Renal cortex interstitium (tissue), 15 donors: ENCODE results near the gene ELL3. TPM values are rescaled to one million over a fixed set of nuclear protein-coding genes. Genes with fewer than 3 reads are reported as not detected.
"Not testable (repeated sequence)": the region's sequence is repeated elsewhere in the genome, so short reads cannot be mapped to it uniquely, and the experiment has no call there.

Experiments
- DNase-seq, 11 donors: peaks; one replicate each; pipeline ENCODE4 v3.0.0-alpha.2; 2013; ENCODE audit warnings: low read depth in 9 of 11, low spot score in 4 of 11; ENCODE audit errors: extremely low read depth in 1 of 11
- long read RNA-seq, 16 experiments: transcript quantifications; one replicate each; lab custom pipeline, GENCODE V29; 2026
- polyA plus RNA-seq, 3 donors: library from polyadenylated mRNA; unstranded; fragments of 120-200 nt; gene quantifications; one replicate each; pipeline ENCODE4 v1.2.1, GENCODE V29; 2013; ENCODE audit not compliant: insufficient read length in 3 of 3

The ELL3 gene, protein sequence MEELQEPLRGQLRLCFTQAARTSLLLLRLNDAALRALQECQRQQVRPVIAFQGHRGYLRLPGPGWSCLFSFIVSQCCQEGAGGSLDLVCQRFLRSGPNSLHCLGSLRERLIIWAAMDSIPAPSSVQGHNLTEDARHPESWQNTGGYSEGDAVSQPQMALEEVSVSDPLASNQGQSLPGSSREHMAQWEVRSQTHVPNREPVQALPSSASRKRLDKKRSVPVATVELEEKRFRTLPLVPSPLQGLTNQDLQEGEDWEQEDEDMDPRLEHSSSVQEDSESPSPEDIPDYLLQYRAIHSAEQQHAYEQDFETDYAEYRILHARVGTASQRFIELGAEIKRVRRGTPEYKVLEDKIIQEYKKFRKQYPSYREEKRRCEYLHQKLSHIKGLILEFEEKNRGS
- 1 to 10 TPM; 2.9 to 4.2 (median 3.3) TPM for polyA plus RNA-seq
- long read RNA-seq, donor 1, result 0 reads
- long read RNA-seq, donor 2, partial matches to known transcripts, result 0 of 1 reads
- long read RNA-seq, donor 2, other reads (novel, unspliced or antisense), result 0 of 1 reads
- long read RNA-seq, donor 3, result 0 reads
- long read RNA-seq, donor 4, result 0 reads
- long read RNA-seq, donor 5, result 0 reads
- long read RNA-seq, donor 6, result 0 reads
- long read RNA-seq, donor 7, result 0 reads
- long read RNA-seq, donor 8, result 0 reads
- long read RNA-seq, donor 9, result 0 reads
- long read RNA-seq, donor 10, result 0 reads
- long read RNA-seq, donor 11, result 0 reads
- long read RNA-seq, donor 12, result 0 reads
- long read RNA-seq, donor 13, result 0 reads
- long read RNA-seq, donor 14, result 0 reads
- long read RNA-seq, donor 15, result 0 reads
- long read RNA-seq, donor 16, result 0 reads

- no peak for DNase-seq
These were observed at the start of gene ELL3 for GRCh38 chr15:43776718-43777266. Gene ELL3 (minus strand): TSS chr15:43776966. CDS start chr15:43776901, 65 bp downstream.

- no peak for DNase-seq
These were observed 49.3 kb upstream of the ELL3 start for GRCh38 chr15:43826029-43826507.

DNA sequence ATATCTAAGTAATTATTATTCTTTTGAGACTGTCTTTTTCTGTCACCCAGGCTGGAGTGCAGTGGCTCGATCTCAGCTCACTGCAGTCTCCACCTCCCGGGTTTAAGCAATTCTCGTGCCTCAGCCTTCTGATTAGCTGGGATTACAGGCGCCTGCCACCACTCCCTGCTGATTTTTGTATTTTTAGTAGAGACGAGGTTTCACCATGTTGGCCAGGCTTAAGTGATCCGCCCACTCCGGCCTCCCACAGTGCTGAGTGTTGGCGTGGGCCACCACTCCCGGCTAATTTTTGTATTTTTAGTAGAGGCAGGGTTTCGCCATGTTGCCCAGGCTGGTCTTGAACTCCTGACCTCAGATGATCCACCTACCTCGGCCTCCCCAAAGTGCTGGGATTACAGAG lies 48.5 kb upstream of the ELL3 start:
- not testable (repeated sequence) for DNase-seq

- peak; percentile 88 to 96 (median 91) for DNase-seq
These were observed 47.8 kb upstream of the ELL3 start, which contains the start of gene MFAP1 for GRCh38 chr15:43824302-43825246. Gene MFAP1 (minus strand): TSS chr15:43824690. CDS start chr15:43824569, 121 bp downstream.

DNA sequence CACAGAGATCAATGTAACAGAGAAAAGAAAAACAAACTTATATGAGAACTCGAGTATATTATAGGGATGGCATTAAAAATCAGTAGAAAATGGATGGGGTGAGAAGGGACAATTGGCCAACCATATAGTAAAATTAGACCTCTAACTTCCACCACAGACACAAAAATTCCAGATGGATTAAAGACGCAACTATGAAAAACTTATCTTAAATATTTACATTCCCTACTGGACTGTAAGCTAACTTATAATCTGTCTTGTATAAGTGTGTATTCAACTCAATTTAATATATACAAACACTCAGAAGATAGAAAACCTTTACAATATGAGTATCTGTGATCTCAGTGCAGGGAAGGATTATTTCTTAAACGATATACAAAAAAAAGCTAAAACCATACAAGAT lies 44.7 kb upstream of the ELL3 start:
- no peak for DNase-seq

DNA sequence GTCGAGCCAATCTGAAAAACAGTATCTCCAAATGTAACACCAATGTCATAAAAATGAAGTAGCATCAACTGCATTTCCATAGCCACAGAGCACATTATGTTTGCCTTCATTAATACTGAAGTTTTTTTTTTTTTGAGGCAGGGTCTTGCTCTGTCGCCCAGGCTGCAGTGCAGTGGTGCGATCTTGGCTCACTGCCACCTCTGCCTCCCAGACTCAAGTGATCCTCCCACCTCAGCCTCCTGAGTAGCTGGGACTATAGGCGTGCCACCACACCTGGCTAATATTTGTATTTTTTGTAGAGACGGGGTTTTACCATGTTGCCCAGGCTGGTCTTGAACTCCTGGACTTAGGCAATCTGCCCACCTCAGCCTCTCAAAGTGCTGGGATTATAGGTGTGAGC lies 38.3 kb upstream of the ELL3 start:
- not testable (repeated sequence) for DNase-seq

DNA sequence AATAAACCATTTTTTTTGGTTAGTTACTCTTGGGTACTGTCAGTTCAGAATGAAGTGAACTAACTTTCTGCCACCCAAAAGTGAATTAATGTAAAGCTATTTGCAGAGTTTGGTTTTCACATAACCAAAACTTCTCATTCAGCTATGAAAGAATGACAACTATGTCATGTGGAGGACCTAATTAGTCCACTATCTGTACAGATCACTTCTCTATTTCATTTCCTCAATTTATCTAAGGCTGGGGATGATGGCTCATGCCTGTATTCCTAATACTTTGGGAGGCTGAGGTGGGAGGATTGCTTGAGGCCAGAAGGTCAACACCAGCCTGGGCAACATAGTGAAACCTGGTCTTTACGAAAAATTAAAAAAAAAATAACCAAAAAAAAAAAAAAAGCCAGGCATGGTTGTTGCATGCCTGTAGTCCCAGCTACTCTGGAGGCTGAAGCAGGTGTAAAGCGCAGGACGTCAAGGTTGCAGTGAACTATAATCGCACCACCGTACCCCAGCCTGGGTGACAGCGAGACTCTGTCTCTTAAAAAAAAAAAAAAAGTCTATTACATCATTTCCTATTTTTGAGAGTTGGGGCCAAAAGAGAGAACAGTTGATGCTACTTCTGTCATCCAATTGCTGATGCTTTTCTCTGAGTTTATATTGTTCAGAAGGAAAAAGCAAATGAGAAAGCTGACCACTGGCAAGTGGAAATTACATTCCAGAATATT lies 32.4 kb upstream of the ELL3 start:
- DNase-seq, result no peak

GRCh38 chr15:43808435-43808950 lies 31.7 kb upstream of the ELL3 start:
- no peak for DNase-seq

DNA sequence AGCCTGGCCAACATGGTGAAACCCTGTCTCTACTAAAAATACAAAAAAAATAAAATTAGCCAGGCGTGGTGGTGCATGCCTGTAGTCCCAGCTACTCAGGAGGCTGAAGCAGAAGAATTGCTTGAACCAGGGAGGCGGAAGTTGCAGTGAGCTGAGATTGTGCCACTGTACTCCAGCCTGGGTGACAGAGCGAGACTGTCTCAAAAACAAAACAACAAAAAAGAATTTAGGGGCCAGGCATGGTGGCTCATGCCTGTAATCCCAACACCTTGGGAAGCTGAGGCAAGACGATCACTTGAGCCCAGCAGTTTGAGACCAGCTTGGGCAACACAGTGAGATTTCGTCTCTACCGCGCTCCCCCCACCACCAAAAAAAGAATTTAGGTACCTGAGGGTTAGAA lies 25.9 kb upstream of the ELL3 start:
- not testable (repeated sequence) for DNase-seq

- peak in 8 of 11 donors; percentile 82 to 90 (median 87) for DNase-seq
These were observed 23.7 kb upstream of the ELL3 start, which contains the start of gene HYPK for GRCh38 chr15:43800286-43801141. Gene HYPK (plus strand): TSS chr15:43800599. CDS start chr15:43800623, 24 bp downstream.

DNA sequence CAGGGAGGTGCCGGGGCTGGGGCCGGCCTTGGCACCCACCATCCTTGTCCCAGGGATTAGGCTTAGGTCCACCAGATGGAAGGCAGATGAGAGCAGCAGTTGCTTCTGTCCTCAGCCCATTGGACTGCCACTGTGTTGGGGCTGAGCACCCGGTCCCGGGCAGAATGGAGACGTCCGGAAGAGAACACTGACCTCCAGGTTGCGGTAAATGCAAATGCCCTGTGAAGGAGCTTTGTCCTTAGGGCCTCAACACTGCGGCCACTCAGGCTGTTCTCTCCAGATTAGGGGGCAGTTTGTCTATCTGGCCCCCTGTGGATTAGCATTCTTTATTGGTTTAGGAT lies 23.1 kb upstream of the ELL3 start, which contains the start of gene SERINC4:
SERINC4 (minus strand) TSS at position 276 of the 341 bp plus-strand sequence; CDS start at position 42, 234 bp downstream.
- DNase-seq, result no peak

DNA sequence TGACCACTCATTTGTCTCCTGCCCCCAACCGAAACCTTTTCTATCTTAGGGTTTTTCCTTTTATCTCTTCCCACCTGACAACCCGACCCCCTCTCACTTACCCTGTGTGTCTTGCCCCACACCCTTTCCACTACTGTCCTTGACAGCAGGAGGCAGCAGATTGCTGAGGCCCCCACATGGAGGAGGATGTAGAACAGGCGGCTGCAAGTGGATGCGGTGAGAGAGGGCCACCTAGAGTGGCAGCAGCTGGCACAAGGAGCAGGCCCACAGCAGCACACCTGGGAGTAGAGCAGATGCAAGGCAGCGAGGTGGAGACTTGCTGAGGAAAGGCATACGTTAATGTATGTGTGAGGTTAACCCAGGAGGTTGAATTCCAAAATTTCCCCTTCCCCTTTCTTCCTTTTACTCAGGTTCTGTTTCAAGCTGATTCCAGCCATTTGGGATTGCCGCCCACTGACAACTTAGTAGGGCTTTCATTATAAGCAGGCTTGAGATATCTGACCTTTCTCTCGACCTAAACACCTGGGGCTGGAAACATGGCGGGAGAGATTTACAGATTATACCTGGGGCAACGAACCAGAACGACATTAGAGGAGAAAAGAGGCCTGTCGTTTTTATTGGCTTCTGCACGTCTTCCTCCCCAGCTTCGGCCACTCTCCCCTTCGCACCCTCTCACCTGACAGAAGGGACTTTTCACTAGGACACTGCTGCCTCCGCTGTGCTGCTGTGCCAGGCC lies 22.6 kb upstream of the ELL3 start:
- no peak for DNase-seq

GRCh38 chr15:43796566-43796965 lies 19.8 kb upstream of the ELL3 start:
- no peak for DNase-seq

GRCh38 chr15:43795997-43796396 lies 19.2 kb upstream of the ELL3 start:
- no peak for DNase-seq

DNA sequence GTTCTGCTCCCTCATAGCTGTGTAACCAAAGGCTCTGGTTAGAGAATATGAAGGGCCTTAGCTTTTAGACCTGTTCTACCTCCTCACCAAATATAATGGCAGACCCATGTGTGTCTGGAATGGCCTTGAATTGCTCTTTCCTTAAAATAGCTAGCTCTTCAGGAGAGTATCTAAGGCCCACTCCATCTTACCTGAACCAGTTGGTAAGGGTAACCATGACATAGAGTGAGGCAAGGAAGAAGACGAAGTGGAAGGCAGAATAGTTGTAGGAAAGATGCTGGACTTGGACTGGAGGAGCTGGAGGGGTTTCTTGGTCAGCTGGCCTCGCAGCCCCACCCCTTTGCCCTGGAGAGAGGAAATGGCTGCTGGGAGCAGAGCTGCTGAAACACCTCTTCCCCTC lies 18.4 kb upstream of the ELL3 start:
- no peak for DNase-seq
